HepG2 (cell line): Measurements from ENCODE around the gene MLX. TPM values are rescaled to one million over a fixed set of nuclear protein-coding genes. Genes with fewer than 3 reads are reported as not detected.

Experiments used
- DRAP1 ChIP-seq: IDR thresholded peaks from 2 replicates; pipeline ENCODE4 v1.6.1; 2016; ENCODE audit warnings: missing genetic modification reagents, missing compliant biosample characterization
- ELF3 ChIP-seq: IDR thresholded peaks from 2 replicates; pipeline ENCODE4 v1.6.1; 2016; ENCODE audit warnings: missing genetic modification reagents, missing compliant biosample characterization
- HNRNPK ChIP-seq: fragments of 200-400 bp; formaldehyde crosslinking; IDR thresholded peaks from 2 replicates; pipeline ENCODE4 v1.6.1; 2018; ENCODE audit warnings: low read length, low read depth, moderate library complexity, mild to moderate bottlenecking; ENCODE audit not compliant: poor library complexity, severe bottlenecking
- HOMEZ ChIP-seq: IDR thresholded peaks from 2 replicates; pipeline ENCODE4 v1.6.1; 2016; ENCODE audit warnings: low read depth
- IRF2 ChIP-seq: IDR thresholded peaks from 2 replicates; pipeline ENCODE4 v1.6.1; 2018; ENCODE audit warnings: missing genetic modification reagents, missing compliant biosample characterization
- MXI1 ChIP-seq: IDR thresholded peaks from 3 replicates; pipeline ENCODE4 v1.6.1; 2012; ENCODE audit warnings: low read depth, low read length, inconsistent platforms, borderline replicate concordance
- NFYC ChIP-seq: IDR thresholded peaks from 2 replicates; pipeline ENCODE4 v1.6.1; 2016; ENCODE audit warnings: missing genetic modification reagents, missing compliant biosample characterization
- RBM39 ChIP-seq: fragments of 200-400 bp; formaldehyde crosslinking; IDR thresholded peaks from one replicate; pipeline ENCODE4 v1.6.1; 2018; ENCODE audit warnings: antibody characterized with exemption, mild to moderate bottlenecking, low read depth, low read length; ENCODE audit not compliant: poor library complexity, severe bottlenecking
- RFX5 ChIP-seq: IDR thresholded peaks from 2 replicates; pipeline ENCODE4 v1.6.1; 2011; ENCODE audit warnings: low read depth, low read length, improper control_type of control experiment
- RORA ChIP-seq: sonication (generic); formaldehyde crosslinking; IDR thresholded peaks from 2 replicates; pipeline ENCODE4 v1.5.0; 2020; ENCODE audit warnings: mild to moderate bottlenecking, missing genetic modification reagents, moderate library complexity
- SMARCC2 ChIP-seq: fragments of 450-650 bp; IDR thresholded peaks from 2 replicates; pipeline ENCODE4 v1.6.1; 2017; ENCODE audit warnings: antibody characterized with exemption, mild to moderate bottlenecking
- TCF7L2 ChIP-seq: IDR thresholded peaks from 2 replicates; pipeline ENCODE4 v1.6.1; 2011; ENCODE audit warnings: mild to moderate bottlenecking, low read depth, low read length, moderate library complexity
- THRA ChIP-seq: sonication (generic); formaldehyde crosslinking; IDR thresholded peaks from 2 replicates; pipeline ENCODE4 v1.4.0; 2020; ENCODE audit warnings: missing genetic modification reagents, borderline replicate concordance
- ZBTB2 ChIP-seq: sonication (generic); formaldehyde crosslinking; IDR thresholded peaks from 2 replicates; pipeline ENCODE4 v1.8.0; 2022; ENCODE audit warnings: low read depth, missing genetic modification reagents
- ZNF3 ChIP-seq: IDR thresholded peaks from 2 replicates; pipeline ENCODE4 v1.7.0; 2017; ENCODE audit warnings: inconsistent platforms
- ZNF33A ChIP-seq: sonication (generic); formaldehyde crosslinking; IDR thresholded peaks from 2 replicates; pipeline ENCODE4 v1.5.1; 2020; ENCODE audit warnings: missing genetic modification reagents, mild to moderate bottlenecking, moderate library complexity, borderline replicate concordance
- ZNF484 ChIP-seq: sonication (generic); formaldehyde crosslinking; IDR thresholded peaks from 2 replicates; pipeline ENCODE4 v1.5.1; 2020; ENCODE audit warnings: mild to moderate bottlenecking, low read depth, missing genetic modification reagents, borderline replicate concordance
- ZNF768 ChIP-seq: sonication (generic); formaldehyde crosslinking; IDR thresholded peaks from 2 replicates; pipeline ENCODE4 v1.4.0; 2020; ENCODE audit warnings: missing genetic modification reagents
- ZNF883 ChIP-seq: sonication (generic); formaldehyde crosslinking; IDR thresholded peaks from 2 replicates; pipeline ENCODE4 v1.5.1; 2020; ENCODE audit warnings: mild to moderate bottlenecking, missing genetic modification reagents; ENCODE audit errors: not compliant biosample characterization
- polyA plus RNA-seq, 8 experiments: library from polyadenylated mRNA; depleted of rRNA in 3 of 8; stranded (reverse) in 7 of 8; unstranded in 1 of 8; fragments of >200 nt; fragmentation: Illumina TruSeq in 4 of 8; extraction: Trizol in 4 of 8; gene quantifications; 2 replicates each; pipeline versions ENCODE4 v1.2.1 to v1.2.3, GENCODE V29; 2011 to 2016; ENCODE audit warnings: low read depth in 4 of 8, missing spikeins in 1 of 8, mixed read lengths in 1 of 8; ENCODE audit not compliant: insufficient read depth in 1 of 8
- total RNA-seq, 5 experiments: library from RNA; depleted of rRNA; stranded (reverse); fragments of >200 nt; fragmentation: Illumina TruSeq; extraction: Trizol; gene quantifications; 2 replicates each; pipeline ENCODE4 v1.2.3, GENCODE V29; 2016; ENCODE audit warnings: low read depth in 1 of 5
- TF ChIP-seq, protein P1 (sequence below): sonication (generic); formaldehyde crosslinking; IDR thresholded peaks from 2 replicates; pipeline ENCODE4 v1.9.0; 2021; ENCODE audit warnings: missing genetic modification reagents, borderline replicate concordance

Gene MLX
- total and polyA plus RNA-seq, 2 of the 13 experiments (the other 11 are each of a cell fraction or from before 2014, with no cell fraction given): 38.9 to 74.4 TPM

DNA sequence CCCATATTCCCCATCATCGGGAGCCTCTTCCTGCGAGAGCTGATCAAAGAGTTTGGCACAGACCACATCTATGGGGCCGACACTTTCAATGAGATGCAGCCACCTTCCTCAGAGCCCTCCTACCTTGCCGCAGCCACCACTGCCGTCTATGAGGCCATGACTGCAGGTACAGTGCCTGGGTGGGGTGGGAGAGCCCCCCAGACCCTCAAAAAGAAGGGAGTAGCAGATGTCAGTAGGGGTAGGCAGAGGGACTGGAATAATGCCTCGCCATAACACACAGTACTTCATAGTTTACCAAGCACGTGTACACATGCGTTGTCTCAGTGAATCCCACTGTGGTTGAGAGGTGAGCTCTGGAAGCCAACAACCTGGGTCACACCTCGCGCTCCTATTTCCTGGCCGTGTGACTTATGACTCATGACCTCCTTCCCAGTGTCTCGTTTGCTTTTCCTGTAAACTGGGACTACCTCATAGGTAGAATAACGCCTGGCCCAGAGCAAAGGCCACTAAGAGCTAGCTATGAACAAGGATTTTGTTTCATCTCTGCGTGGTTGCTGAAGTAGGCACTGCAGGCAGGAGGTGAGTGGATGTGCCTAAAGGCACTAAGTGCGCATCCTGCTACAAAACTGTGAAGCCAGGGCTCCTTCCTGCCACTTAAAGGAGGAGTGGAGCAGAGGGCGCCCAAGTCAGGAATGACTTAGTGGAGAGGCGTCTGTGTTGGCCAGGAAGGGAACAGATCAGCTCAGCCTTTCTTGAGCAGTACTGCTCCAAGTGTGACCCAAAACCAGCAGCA lies 25.7 kb upstream of the MLX start (continued):
- TF ChIP-seq ZBTB2 (CRISPR knock-in tag) (peak; percentile 74; the same call in 1 of the 2 replicates), RBM39 (no peak), SMARCC2 (no peak), ZNF768 (0 out of 2 replicates have a peak, but pooled peaks have one; percentile 3), HNRNPK (no peak), ZNF33A (0 out of 2 replicates have a peak, but pooled peaks have one; percentile 1), ELF3 (CRISPR knock-in tag) (peak; percentile 96), RORA (CRISPR knock-in tag) (no peak), HOMEZ (CRISPR knock-in tag) (peak; percentile 90), ZNF3 (no peak), THRA (peak; percentile 57; the same call in 1 of the 2 replicates), RFX5 (0 out of 2 replicates have a peak, but pooled peaks have one; percentile 23), ZNF883 (CRISPR knock-in tag) (no peak), DRAP1 (CRISPR knock-in tag) (peak; percentile 77), NFYC (CRISPR knock-in tag) (no peak; the same call in 1 of the 2 replicates), IRF2 (CRISPR knock-in tag) (peak; percentile 53; the same call in 1 of the 2 replicates), MXI1 (peak; percentile 84; the same call in 1 of the 3 replicates), ZNF484 (CRISPR knock-in tag) (no peak), TCF7L2 (no peak)
- TF ChIP-seq, protein P1, sequence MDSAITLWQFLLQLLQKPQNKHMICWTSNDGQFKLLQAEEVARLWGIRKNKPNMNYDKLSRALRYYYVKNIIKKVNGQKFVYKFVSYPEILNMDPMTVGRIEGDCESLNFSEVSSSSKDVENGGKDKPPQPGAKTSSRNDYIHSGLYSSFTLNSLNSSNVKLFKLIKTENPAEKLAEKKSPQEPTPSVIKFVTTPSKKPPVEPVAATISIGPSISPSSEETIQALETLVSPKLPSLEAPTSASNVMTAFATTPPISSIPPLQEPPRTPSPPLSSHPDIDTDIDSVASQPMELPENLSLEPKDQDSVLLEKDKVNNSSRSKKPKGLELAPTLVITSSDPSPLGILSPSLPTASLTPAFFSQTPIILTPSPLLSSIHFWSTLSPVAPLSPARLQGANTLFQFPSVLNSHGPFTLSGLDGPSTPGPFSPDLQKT: no peak
